Activated T-cell treated with anti-CD3 and anti-CD28 coated beads, Interleukin-2, amount 50 U/mL, for 48 hours (primary cell): ENCODE results near the gene OOSP3.
"Not testable (repeated sequence)": the region's sequence is repeated elsewhere in the genome, so short reads cannot be mapped to it uniquely, and the experiment has no call there.

Source experiments
- DNase-seq, 2 experiments: peaks; one replicate each; pipeline ENCODE4 v3.0.0-alpha.2; 2020

OOSP3 gene

DNA sequence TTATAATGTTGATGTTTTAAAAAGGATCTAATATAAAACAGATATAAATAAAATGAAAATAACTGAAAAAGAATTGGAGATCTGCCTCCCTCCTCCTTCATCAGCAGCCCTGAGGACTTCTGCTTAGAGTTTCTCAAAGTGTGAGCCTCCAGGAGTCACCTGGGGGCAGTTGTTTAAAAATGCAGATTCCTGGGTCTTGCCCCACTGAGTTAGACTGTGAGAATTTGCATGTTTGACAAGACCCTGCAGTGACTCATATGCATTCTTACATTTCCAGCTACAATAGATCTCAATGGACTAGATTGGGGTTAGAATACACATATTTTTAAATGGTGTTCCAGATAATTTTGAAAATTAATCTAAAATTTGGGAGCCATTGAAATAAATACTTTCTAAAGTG, 798 bp upstream of the OOSP3 start:
- no peak for DNase-seq

DNA sequence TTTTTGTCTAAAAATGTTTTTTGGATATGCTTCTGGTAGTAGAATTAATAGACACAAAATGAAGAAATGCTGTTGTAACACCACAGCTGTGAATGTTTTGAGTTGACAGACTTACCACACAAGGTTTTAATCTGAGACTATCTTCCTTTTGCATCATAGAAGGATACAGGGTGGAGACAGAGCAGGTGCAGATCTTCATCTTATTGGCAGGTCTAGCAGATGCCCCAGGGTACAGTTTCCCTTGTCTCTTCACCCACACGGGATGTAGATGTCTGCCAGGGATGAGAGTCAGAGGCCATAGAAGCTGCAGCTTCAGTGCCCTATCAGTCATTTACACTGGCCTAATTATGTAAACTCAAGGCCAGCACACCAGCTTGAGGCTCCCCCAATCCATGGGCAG, 985 bp downstream of the OOSP3 start:
- DNase-seq, result no peak

GRCh38 chr11:59883597-59883996, 5.0 kb downstream of the OOSP3 start:
- no peak for DNase-seq

DNA sequence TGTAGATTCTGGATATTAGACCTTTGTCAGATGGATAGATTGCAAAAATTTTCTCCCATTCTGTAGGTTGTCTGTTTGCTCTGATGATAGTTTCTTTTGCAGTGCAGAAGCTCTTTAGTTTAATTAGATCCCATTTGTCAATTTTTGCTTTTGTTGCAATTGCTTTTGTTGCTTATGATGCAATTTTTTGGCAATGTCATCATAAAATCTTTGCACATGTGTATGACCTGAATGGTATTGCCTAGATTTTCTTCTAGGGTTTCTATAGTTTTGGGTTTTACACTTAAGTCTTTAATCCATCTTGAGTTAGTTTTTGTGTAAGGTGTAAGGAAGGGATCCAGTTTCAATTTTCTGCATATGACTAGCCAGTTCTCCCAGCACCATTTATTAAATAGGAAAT, 8.6 kb downstream of the OOSP3 start:
- DNase-seq, result not testable (repeated sequence)

GRCh38 chr11:59891781-59892181, 13.2 kb downstream of the OOSP3 start:
- DNase-seq, result no peak

GRCh38 chr11:59894616-59895015, 16.0 kb downstream of the OOSP3 start:
- no peak for DNase-seq

DNA sequence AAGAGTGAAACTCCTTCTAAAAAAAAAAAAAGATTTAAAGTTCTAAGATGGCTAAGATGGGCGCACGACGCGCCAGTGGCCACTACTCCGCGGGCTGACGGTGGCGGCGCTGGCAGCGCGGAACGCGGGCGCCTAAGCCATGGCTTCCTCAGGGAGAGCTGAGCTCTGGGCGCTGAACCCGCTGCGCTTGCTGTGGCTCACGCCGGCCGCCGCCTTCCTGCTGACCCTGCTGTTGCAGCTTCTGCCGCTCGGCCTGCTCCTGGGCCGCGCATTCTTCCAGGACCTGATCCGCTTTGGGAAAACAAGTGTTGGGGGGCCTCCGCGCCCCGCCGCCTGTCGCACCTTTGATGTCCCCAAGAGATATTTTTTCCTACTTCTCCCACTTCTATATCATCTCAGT, 19.5 kb downstream of the OOSP3 start:
- DNase-seq, result no peak

DNA sequence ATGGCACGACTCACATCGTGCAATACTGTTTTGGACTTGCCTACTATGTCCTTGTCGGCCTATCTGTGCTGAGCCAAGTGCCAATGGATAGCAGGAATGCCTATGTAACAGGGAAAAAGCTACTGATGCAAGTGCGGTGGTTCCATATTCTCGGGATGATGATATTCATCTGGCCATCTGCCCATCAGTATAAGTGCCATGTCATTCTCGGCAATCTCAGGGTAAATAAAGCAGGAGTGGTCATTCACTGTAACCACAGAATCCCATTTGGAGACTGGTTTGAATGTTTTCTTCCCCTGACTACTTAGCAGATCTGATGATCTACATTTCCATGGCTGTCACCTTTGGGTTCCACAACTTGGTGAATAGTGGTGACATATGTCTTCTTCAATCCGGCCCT, 20.1 kb downstream of the OOSP3 start:
- no peak for DNase-seq

DNA sequence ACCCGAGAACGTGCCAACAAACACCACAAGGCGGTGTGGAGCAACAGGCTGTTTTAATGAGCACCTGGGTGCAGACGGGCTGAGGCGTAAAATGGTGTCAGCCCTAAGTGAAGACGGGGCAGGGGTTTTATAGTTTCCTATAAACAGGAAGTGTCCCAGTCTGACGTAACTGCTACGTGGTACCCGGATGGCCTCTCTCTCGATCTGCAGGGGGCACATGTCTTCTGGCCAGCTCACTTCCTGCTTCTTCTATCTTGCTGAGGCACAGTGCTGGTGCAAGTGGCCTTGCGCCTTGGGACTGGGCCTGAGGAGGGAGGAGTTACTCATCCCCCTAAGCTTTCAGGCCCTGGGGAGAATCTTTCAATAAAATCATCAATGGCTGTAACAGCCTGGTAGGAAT, 20.9 kb downstream of the OOSP3 start:
- DNase-seq, result no peak

GRCh38 chr11:59900366-59901126, 22.0 kb downstream of the OOSP3 start:
- DNase-seq, result no peak

GRCh38 chr11:59901306-59901705, 22.7 kb downstream of the OOSP3 start:
- no peak for DNase-seq

DNA sequence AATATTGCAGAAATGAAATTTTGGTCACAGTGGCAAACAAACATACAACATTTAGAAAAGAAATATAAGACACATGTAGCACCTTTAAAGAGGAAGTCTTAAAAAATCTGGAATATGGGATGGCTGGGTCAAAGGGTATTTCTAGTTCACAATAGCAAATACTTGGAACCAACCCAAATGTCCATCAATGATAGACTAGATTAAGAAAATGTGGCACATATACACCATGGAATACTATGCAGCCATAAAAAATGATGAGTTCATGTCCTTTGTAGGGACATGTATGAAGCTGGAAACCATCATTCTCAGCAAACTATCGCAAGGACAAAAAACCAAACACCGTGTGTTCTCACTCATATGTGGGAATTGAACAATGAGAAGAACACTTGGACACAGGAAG, 25.0 kb downstream of the OOSP3 start:
- DNase-seq, result not testable (repeated sequence)

DNA sequence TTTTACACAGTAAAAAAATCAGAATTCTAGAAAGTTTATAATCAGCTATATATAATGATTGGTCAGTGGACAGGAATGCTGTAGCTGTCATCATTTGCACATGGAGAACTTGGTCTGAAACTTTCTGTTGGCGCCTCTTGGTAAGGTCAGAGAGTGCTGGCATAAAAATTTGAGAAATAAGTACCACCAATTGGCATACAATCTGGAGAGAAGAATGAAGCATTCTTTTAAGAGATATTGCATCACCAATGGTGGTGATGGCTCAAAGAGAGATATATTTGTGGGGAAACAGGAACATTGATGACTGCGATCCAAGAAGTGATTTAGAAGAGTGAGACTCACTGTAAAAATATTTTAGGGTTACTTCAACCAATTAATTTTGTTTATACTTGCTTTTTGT, 39.9 kb downstream of the OOSP3 start:
- DNase-seq, result no peak

- peak in 1 of 2 experiments; percentile 25 for DNase-seq
These were observed 40.5 kb downstream of the OOSP3 start for GRCh38 chr11:59918987-59919589.

DNA sequence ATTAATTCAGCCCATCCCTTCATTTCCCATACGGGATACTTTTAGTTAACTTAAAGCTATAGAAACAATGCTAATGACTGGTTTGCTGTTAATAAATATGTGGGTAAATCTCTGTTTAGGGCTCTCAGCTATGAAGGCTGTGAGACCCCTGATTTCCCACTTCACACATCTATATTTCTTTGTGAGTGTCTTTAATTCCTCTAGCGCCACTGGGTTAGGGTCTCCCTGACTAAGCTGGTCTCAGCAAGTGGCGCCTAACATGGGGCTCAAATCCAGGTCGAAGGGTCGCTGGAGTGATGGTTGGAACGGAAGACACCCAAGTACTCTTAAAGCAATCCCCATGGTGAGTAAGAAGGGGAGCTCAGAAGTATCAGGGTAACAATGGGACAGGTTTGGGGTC, 45.2 kb downstream of the OOSP3 start:
- no peak for DNase-seq

DNA sequence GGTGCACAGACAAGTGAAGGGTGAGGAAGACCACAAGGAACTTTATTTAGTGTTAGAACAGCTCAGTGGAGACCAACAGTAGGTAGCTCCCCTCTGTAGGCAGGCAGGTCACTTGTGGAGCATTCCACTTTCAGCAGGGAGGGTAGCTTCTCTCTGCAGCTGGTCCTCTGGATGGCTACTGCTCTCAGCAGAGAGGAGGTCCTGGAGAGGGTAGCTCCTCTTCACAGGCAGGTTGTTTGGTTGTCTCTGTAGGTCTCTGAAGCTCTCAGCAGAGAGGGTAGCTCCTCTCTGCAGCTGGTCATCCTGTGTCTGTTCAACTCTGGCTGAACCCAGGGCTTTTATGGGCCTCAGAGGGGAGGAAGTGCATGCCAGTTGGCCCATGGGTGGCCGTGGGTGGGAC, 53.1 kb downstream of the OOSP3 start:
- DNase-seq, result no peak

- no peak for DNase-seq
These were observed 59.5 kb downstream of the OOSP3 start, which contains the start of gene OOSP1 for GRCh38 chr11:59938132-59938531. Gene OOSP1, plus strand, starts transcription at chr11:59938432. Its CDS starts 23 bp downstream, at chr11:59938455.

DNA sequence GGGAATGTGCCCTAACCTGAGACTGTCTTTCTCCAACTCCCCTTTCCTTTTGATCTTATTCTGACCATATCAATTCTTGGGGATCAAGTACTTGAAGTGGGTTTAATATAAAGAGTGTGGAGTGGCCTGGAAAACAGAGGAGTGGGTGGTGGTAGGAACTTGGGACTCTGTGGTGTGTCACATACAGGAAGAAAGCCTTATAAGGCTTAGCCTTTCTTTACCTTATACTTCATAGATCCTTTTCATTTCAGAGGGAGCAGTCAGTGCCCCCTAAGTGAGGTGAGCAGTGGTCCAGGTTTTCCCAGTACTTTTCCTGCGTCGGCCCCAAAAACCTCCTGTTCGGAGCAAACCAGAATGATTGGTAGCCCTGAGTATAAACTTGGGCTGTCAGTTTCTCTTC, 60.1 kb downstream of the OOSP3 start:
- DNase-seq, result no peak

DNA sequence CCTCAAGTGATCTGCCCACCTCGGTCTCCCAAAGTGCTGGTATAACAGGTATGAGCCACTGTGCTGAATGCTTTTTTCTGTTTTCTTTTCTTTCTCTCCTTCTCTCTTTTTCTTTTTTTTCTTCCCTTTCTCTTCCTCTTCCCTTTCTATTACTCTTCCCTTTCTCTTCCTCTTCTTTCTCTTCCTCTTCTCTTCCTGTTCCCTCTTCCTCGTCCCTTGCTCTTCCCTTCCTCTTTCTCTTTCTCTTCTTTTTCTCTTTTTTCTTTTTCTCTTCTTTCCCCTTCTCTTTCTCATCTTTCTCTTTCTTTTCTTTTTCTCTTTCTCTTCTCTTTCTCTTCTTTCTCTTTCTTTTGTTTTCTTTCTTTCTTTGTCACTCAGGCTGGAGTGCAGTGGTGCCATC, 60.9 kb downstream of the OOSP3 start:
- no peak for DNase-seq

GRCh38 chr11:59941091-59941490, 62.5 kb downstream of the OOSP3 start:
- DNase-seq, result no peak

GRCh38 chr11:59943997-59944714, 65.6 kb downstream of the OOSP3 start:
- DNase-seq, result no peak

DNA sequence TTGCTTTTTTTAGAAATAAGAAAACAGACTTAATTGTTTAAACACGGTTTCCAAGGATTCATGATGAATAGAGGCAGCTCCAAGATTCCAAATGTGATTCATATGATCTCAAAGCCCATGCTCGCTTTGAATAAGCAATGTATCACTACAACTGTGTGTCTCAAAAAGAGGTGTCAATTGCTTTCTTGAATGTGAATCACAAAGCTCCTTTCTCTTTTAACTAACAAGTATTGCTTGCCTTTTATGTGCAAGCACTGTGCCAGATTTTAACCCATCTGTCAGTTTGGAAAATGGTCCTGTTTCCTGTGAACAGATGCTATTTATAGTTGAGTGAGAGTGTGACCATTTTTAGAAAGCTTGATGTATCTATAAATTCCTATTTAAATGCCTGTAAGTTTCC, 66.1 kb downstream of the OOSP3 start:
- DNase-seq, result no peak
